Measurements from ENCODE around the gene CALML3.

The CALML3 gene

GRCh38 chr10:5508786-5509185 lies 16.0 kb upstream of the CALML3 start:
- H3K9me2 ChIP-seq (ENCODE audit: low read depth, low read length), result no peaks in the 10 kb centered on the region

GRCh38 chr10:5509236-5509635 lies 15.5 kb upstream of the CALML3 start:
- Histone ChIP-seq H3K36me3 (ENCODE audit: insufficient read depth, low read length) (no peaks in the 10 kb centered on the region), H3K4me1 (ENCODE audit: insufficient read depth, low read length, severe bottlenecking) (no peaks in the 10 kb centered on the region), H4K20me1 (ENCODE audit: insufficient read depth, low read length) (no peaks in the 10 kb centered on the region), H3K4me3 (ENCODE audit: low read depth, low read length, poor library complexity, severe bottlenecking) (no peak overlapping the region), H3K9me2 (ENCODE audit: low read depth, low read length) (no peaks in the 10 kb centered on the region), H3K9ac (ENCODE audit: low read length) (no peak overlapping the region), H3K4me2 (ENCODE audit: low read length) (no peak overlapping the region), H2AFZ (ENCODE audit: low read length) (no peak overlapping the region), H3F3A (ENCODE audit: insufficient read depth, low read length) (no peaks in the 10 kb centered on the region), H3K79me2 (ENCODE audit: insufficient read depth, low read length) (no peaks in the 10 kb centered on the region), H3K27ac (ENCODE audit: low read depth, low read length, poor library complexity, severe bottlenecking) (no peak overlapping the region), H3K27me3 (ENCODE audit: insufficient read depth, low read length) (no peaks in the 10 kb centered on the region; the same call in 1 of the 2 replicates), H3K9me3 (ENCODE audit: low read length) (no peaks in the 10 kb centered on the region)
- no peak for TF ChIP-seq EZH2 (IDR thresholded peaks at IDR 0.05; ENCODE audit: borderline replicate concordance, low read length)
- no peak for TF ChIP-seq CTCF (IDR thresholded peaks at IDR 0.05; ENCODE audit: low read length)

More at GRCh38 chr10:5508786-5509185, 16.0 kb upstream of the CALML3 start:
- Histone ChIP-seq H3K9ac (ENCODE audit: low read length) (no peak overlapping the region), H3K79me2 (ENCODE audit: insufficient read depth, low read length) (no peaks in the 10 kb centered on the region), H3K4me3 (ENCODE audit: low read depth, low read length, poor library complexity, severe bottlenecking) (no peak overlapping the region), H3K36me3 (ENCODE audit: insufficient read depth, low read length) (no peaks in the 10 kb centered on the region), H3K4me2 (ENCODE audit: low read length) (no peak overlapping the region), H4K20me1 (ENCODE audit: insufficient read depth, low read length) (no peaks in the 10 kb centered on the region), H3K4me1 (ENCODE audit: insufficient read depth, low read length, severe bottlenecking) (no peaks in the 10 kb centered on the region), H3K27me3 (ENCODE audit: insufficient read depth, low read length) (no peaks in the 10 kb centered on the region; the same call in 1 of the 2 replicates), H2AFZ (ENCODE audit: low read length) (no peak overlapping the region), H3F3A (ENCODE audit: insufficient read depth, low read length) (no peaks in the 10 kb centered on the region), H3K27ac (ENCODE audit: low read depth, low read length, poor library complexity, severe bottlenecking) (no peak overlapping the region), H3K9me3 (ENCODE audit: low read length) (no peaks in the 10 kb centered on the region)
- no peak for TF ChIP-seq EZH2 (IDR thresholded peaks at IDR 0.05; ENCODE audit: borderline replicate concordance, low read length)
- no peak for TF ChIP-seq CTCF (IDR thresholded peaks at IDR 0.05; ENCODE audit: low read length)

- Histone ChIP-seq H3K4me3 (ENCODE audit: low read depth, low read length, poor library complexity, severe bottlenecking) (no peak overlapping the region), H3K27me3 (ENCODE audit: insufficient read depth, low read length) (no peaks in the 10 kb centered on the region; the same call in 1 of the 2 replicates), H2AFZ (ENCODE audit: low read length) (no peak overlapping the region), H3K9me2 (ENCODE audit: low read depth, low read length) (no peaks in the 10 kb centered on the region), H3K9me3 (ENCODE audit: low read length) (no peaks in the 10 kb centered on the region), H3K79me2 (ENCODE audit: insufficient read depth, low read length) (no peaks in the 10 kb centered on the region), H4K20me1 (ENCODE audit: insufficient read depth, low read length) (no peaks in the 10 kb centered on the region), H3K9ac (ENCODE audit: low read length) (no peak overlapping the region), H3K27ac (ENCODE audit: low read depth, low read length, poor library complexity, severe bottlenecking) (no peak overlapping the region), H3K36me3 (ENCODE audit: insufficient read depth, low read length) (no peaks in the 10 kb centered on the region), H3K4me1 (ENCODE audit: insufficient read depth, low read length, severe bottlenecking) (no peaks in the 10 kb centered on the region), H3F3A (ENCODE audit: insufficient read depth, low read length) (no peaks in the 10 kb centered on the region), H3K4me2 (ENCODE audit: low read length) (no peak overlapping the region)
- TF ChIP-seq CTCF (IDR thresholded peaks at IDR 0.05; ENCODE audit: low read length) (no peak), EZH2 (IDR thresholded peaks at IDR 0.05; ENCODE audit: borderline replicate concordance, low read length) (no peak)
Observed at GRCh38 chr10:5509691-5510090, 15.1 kb upstream of the CALML3 start.

All from OCI-LY1 (cell line).